GM12892 (cell line): Measurements from ENCODE around the gene SCGB1A1.
A peak's percentile ranks its signal among the peaks of the same experiment; 100 is the strongest.
"Not testable (repeated sequence)": the region's sequence is repeated elsewhere in the genome, so short reads cannot be mapped to it uniquely, and the experiment has no call there.

Experiments
- DNase-seq: peaks from one replicate; pipeline ENCODE4 v3.0.0; 2011; ENCODE audit not compliant: insufficient read length
- FAIRE-seq: peaks from 2 replicates; lab custom pipeline; 2011; peaks lifted over from hg19 to GRCh38; lab: Jason Lieb, UNC
- POLR2A ChIP-seq: IDR thresholded peaks from 2 replicates; pipeline ENCODE4 v1.6.1; 2011; ENCODE audit warnings: low read depth, low read length, control low read depth
- POLR2AphosphoS5 ChIP-seq: IDR thresholded peaks from 2 replicates; pipeline ENCODE4 v1.6.1; 2011; ENCODE audit warnings: low read depth, low read length, control low read depth
- TAF1 ChIP-seq: IDR thresholded peaks from 2 replicates; pipeline ENCODE4 v1.6.1; 2011; ENCODE audit warnings: low read depth, mild to moderate bottlenecking, control low read depth, low read length, borderline replicate concordance

SCGB1A1 gene

DNA sequence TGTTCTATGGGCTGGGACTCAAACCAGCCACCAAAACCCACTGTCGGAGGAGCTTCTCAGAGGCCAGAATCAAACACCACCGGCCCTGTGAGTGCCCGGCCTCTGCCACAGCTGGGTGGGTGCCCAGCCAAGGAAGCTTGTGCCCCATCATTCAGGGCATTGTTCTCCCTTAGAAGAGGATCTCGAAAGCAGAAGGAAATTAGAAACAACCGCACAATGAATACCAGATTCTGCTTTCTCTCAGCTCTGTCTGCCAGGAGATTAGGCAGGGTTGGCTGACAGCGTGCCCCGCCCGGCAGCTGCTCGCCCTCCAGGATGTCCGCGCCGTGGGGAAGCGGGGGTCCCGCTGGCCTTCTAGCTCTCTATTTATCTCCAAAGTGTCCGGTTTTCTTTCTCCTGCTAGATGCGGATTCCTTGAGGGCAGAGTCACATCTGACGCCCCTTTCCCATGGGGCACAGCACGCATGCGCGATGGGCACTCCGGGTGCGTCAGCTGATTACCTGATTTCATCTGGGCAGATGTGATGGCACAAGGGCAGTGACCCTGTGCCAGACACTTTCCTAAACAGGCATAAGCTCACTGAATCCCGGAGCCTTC, 25.5 kb downstream of the SCGB1A1 start:
- DNase-seq (peak; percentile 49), FAIRE-seq (peak; percentile 87)
- no peak for TF ChIP-seq POLR2AphosphoS5

DNA sequence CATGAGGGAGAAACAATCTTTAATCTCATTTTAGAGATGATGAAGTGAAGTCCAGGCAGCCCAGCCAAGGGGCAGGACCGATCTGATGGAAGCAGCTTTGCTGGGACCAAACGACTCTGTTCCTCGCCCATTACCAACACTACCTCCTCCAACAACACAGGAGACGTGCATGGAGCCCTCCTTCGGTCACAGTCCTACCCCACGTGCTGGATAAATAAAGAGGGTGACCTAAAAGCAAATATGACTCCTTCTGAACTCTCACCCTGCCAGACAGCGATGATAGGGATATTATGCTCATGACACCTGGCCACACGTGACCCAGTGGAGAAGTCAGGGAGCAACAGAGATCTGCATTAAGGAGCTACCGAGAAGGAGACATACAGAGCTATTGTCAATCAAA, 26.0 kb downstream of the SCGB1A1 start:
- DNase-seq = no peak
- TF ChIP-seq POLR2A = no peak
- FAIRE-seq = no peak

DNA sequence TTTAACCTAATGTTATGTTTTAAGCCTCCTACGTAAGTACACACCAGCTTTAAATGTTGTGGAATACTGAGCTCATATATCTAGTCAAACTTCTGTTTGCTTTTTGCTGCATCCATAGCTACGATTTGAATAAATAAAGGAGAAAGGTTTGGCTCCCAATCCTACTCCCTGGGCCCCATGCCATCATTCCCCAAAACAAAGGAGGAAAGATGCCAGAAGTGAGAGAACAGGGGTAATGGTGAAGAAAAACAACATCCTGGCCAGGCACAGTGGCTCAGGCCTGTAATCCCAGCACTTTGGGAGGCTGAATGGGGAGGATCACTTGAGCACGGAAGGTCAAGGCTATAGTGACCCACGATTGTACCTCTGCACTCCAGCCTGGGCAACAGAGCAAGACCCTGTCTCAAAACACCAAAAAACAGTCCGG, 26.5 kb downstream of the SCGB1A1 start:
- DNase-seq = no peak
- no peak for FAIRE-seq
- TF ChIP-seq POLR2AphosphoS5 = no peak
- TF ChIP-seq TAF1 = no peak
- no peak for TF ChIP-seq POLR2A

DNA sequence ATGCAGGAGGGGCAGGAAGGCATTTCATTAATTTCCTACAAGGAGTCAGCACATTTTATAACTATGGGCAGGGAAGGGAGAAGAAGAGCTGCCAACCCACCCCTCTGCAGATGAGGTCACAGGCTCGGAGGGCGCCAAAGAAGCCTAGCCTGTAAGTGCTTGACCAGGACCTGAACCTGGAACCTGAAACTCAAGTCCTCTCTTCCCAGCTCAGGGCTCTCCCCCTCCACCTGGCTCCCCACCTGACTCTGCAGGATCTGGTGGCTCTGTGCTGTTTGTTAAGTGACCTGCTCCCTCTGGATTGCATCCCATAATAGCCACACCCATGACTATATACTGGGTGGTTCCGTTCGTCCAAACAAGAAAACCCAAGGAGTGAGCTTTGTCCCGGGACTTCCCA, 27.3 kb downstream of the SCGB1A1 start:
- no peak for TF ChIP-seq TAF1
- no peak for FAIRE-seq
- DNase-seq = no peak

DNA sequence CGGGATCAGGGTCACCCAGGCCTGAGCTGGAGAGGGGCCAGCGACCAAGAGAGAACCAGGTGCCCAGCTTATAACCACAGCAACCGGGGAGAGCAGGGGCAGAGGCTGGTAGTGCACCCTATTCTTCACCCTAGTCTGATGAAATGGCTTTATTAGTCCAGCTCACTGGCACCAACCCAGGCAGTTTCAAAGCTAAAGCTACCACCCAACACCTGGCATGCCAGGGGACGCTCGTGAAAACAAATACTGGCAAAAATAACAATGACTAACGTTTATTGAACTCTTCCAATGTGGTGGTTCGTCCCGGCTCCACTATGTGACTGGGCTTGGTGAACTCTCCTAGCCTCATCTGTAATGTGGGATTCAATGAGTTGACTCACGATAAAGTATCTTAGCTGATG, 30.6 kb downstream of the SCGB1A1 start:
- DNase-seq (no peak), FAIRE-seq (no peak)
- TF ChIP-seq TAF1 (no peak), POLR2AphosphoS5 (no peak), POLR2A (no peak)

DNA sequence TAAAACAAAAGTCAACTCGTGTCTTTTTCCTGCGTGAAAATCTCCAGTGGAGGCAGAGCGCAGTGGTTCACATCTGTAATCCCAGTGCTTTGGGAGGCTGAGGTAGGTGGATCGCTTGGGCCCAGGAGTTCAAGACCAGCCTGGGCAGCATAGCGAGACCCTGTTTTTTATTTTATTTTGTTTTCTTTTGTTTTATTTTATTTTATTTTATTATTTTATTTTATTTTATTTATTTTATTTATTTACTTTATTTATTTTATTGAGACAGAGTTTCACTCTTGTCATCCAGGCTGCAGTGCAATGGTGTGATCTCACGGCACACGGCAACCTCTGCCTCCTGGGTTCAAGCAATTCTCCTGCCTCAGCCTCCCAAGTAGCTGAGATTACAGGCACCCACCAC, 31.1 kb downstream of the SCGB1A1 start:
- not testable (repeated sequence) for FAIRE-seq, DNase-seq

GRCh38 chr11:62450543-62451240, 31.9 kb downstream of the SCGB1A1 start:
- FAIRE-seq = no peak
- DNase-seq = no peak
- TF ChIP-seq TAF1 (no peak), POLR2A (no peak)

- DNase-seq (no peak), FAIRE-seq (no peak)
- TF ChIP-seq TAF1 (no peak), POLR2A (no peak), POLR2AphosphoS5 (no peak)
Measured at GRCh38 chr11:62451241-62451621, 32.4 kb downstream of the SCGB1A1 start.

- no peak for TF ChIP-seq POLR2A
- TF ChIP-seq TAF1 = no peak
- TF ChIP-seq POLR2AphosphoS5 = no peak
- FAIRE-seq (no peak), DNase-seq (no peak)
Measured at GRCh38 chr11:62452261-62452660, 33.4 kb downstream of the SCGB1A1 start.

GRCh38 chr11:62452839-62453468, 34.1 kb downstream of the SCGB1A1 start:
- DNase-seq (no peak), FAIRE-seq (no peak)
- TF ChIP-seq TAF1 = no peak
- no peak for TF ChIP-seq POLR2A
- no peak for TF ChIP-seq POLR2AphosphoS5

GRCh38 chr11:62456630-62457029, 37.8 kb downstream of the SCGB1A1 start:
- DNase-seq (no peak), FAIRE-seq (no peak)
- TF ChIP-seq TAF1 (no peak), POLR2A (no peak), POLR2AphosphoS5 (no peak)

GRCh38 chr11:62457478-62457877, 38.6 kb downstream of the SCGB1A1 start:
- no peak for TF ChIP-seq POLR2A
- no peak for TF ChIP-seq POLR2AphosphoS5
- no peak for TF ChIP-seq TAF1
- FAIRE-seq (no peak), DNase-seq (no peak)
